ENCODE measurements around the gene CELSR2.
A peak's percentile ranks its signal among the peaks of the same experiment; 100 is the strongest.

Gene CELSR2

DNA sequence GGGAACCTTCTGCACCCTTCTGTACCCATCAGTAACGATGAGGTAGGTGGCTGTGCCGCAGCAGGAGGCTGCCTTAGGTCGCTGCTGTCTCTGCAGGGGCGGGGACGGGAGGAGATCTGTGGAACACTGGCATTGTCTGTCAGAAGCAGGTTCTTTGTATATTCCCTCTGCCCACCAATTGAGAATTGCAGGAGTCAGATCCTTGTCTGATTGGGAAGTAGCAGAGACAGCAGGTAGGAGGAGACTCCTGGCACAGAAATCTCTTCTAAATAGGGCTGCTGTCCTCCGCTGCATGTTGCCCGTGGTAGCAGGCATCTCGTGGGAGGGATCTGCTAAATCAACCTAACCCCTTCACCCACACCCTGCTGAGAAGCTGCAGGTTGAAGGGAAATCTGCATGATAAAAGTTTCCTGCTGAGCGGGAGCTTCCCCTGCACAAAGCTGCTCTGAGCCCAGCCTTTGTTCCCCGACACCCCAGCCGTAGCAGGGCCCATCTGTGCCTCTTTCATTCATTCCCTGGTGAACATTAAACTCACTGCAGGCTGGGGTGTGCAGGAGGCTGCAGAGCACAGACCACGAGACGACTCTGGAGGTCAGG is 19.7 kb upstream of the CELSR2 start:
- DNase-seq: no peak

DNA sequence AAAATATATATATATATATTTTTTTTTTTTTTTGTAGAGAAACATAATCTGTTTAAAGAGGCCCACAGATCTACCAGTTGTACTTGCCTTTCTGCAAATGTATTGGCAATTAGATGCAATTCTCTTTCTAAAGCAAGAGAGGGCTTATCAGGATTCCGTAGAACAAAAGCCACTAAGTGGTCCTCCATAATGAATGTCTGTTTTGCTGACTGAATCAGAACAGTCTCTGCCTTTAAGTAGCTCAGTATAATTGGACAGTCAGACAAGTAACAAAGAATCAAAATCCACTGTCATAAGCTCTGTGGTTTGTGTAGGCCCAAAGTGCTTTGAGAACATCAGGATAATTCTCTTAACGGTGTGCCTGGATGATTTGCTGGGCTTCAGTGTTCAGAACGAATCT is 18.3 kb upstream of the CELSR2 start:
- no peak for DNase-seq

DNA sequence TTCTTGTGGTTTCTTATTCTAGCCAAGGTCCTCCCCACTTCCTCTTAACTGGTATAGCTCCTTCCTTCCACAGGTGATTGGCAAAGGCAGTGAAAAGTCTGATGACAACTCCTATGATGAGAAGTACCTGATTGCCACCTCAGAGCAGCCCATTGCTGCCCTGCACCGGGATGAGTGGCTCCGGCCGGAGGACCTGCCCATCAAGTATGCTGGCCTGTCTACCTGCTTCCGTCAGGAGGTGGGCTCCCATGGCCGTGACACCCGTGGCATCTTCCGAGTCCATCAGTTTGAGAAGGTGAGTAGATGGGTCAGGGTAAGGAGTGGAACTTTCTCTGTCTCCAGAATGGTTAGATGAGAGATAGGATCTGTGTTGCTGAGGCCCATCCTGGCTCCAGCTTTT is 14.2 kb upstream of the CELSR2 start:
- no peak for DNase-seq

GRCh38 chr1:109237512-109237911 is 11.8 kb upstream of the CELSR2 start:
- DNase-seq: no peak

DNA sequence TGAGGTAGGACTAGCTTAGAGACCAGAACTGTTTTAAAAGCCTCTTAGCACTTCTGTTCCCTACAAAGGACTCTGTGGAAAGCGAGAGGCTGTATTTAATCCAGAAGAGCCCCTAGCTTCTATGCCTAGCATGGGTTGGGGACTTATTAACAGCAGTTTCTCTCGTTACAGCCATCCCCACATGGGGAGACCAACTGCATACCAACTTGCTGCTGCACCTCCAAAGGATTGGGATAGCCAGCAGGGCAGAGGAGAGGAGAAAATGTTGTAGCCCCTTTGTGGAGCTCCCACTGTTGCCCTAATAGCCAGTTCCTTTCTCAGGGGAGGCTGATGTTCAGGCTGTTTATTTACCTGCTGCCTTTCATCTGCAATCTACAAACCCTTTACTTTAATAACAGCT is 11.0 kb upstream of the CELSR2 start:
- no peak for DNase-seq

GRCh38 chr1:109239047-109239408 is 10.3 kb upstream of the CELSR2 start:
- DNase-seq: no peak

DNA sequence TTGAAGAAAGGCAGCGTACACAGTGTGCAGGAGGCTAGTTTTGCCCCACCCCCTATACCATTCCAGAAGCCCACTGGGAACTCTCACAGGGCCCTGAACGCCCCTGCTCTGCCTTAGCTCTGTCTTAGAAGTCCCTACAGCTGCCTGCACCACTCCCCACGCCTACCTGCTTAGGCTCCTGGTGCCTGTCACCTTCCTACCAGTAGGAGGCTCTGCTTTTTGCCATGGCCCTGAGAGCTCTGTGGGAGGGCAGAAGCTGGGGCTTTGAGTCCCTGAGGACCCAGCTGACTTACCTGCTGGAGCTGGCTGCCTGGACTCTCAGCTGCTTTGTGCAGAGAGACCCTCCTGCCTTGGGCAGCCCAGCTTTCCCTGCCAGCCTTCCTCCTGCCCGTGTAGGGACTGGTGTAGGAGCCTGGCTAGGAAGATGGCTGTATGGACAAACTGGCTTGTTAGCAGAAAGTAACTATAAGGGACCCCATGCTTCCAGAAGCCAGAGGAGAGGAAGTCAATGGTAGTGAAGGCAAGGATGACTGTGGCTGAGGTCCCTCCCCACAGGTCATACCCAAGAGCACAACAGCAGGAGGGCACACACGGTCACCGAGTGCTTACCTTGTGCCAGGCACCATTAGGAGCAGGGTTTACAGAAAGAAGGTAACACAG is 9.8 kb upstream of the CELSR2 start:
- DNase-seq: peak; percentile 24

DNA sequence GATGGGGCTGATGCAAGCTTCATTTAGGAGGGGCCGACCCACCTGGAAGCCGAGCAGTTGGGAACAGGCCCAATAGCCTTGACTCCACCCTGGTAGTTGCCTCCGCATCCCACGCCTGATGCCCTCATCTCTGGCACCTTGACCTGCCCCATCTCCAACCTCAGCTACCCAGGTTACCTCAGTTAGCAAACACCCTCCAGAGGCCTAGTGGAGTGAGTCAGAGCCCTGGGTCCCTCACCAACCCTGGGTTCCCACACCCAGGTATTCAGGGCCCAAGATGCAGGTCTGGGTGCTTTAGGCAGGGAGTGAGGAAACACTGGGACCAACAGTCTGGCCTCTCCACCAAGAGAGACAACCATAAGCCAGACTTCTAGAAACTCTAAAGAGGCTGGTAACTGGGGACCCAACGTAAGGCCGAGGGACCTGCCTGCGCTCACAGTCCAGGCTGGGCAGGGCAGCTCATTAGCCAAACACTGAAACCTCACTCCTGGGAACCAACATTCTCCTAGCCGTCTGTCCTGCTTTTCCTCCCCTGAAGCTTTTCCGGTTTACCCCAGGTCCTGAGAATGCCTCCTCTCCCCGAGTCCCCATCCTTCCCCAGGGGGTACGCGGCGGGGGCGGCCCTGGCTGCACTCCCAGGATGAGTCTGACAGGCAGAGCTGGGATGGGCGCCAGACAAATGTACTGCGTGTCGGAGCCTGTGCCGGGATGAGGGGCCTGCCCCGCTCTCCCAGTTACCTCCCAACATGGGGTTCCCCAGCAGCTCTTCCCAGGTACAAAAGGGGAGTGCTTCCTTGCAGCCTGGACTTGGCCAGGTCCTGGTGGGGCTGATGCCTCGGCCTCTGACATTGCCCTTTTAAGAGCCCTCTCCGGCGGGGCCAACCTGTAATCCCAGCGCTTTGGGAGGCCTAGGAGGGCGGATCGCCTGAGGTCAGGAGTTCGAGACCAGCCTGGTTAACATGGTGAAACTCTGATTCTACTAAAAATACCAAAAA is 8.9 kb upstream of the CELSR2 start:
- DNase-seq: peak; percentile 43

GRCh38 chr1:109241344-109241743 is 8.0 kb upstream of the CELSR2 start:
- no peak for DNase-seq

DNA sequence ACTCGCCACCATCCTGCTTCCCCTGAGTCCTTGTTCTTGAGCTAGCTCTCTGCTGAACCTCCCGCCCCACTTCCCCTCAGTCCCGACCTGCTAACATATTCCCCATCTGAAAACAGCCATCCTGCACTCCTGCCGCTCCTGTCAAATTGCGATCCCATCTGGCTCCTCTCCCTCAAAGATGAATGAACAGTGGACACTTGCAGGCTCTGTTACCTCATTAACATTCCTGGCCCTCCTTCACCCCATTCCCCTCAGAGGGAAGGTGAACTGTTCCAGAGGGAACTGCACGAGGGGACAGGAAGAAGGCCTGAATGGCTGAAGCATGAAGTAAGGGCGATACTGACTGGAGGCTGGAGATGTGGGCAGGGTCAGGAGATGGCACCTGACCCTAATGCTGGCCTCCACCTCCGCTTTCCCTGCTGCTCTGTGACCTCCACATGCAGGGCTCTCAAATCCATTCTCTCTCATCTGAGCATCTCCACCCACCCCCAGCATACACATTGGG is 7.4 kb upstream of the CELSR2 start:
- DNase-seq: peak; percentile 11

DNA sequence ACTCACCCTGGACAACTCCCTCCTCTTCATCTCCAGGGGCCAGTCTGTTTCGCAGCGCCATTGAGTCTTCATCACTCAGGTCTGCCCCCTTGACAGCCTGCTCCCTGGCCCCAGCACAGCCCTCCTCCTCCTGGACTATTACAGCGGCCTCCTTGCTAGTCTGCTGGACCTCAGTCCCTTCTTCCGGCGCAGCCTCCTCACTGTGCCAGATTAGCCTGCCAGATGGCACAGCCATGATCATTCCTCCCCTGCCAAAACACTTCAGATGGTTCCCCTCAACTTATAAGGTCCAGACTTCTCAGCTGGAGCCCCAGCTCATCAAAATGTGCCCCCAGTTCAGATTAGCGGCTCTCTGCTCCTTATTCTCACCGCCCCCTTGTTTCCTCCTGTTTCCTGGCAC is 7.0 kb upstream of the CELSR2 start:
- no peak for DNase-seq

DNA sequence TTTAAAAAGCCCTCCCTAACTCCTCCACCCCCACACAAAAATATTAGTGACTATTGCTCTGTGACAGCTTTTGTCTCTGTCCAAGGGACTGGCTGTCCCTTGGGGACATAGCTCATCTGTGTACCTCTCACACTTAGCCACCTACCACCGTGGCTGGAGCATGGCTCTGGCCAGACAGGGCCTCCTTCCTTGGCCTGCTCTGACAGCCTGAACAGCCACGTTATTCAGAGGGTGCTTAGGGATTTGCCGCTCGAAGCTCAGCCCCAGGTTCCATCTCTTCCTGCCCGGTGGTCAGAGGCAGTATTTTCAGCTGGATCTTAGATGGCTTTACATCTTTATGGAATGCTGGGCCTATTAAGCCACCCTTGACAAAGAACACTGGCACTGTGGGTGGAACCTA is 6.1 kb upstream of the CELSR2 start:
- DNase-seq: no peak

GRCh38 chr1:109243860-109244552 is 5.3 kb upstream of the CELSR2 start:
- DNase-seq: no peak

- no peak for DNase-seq
Measured at GRCh38 chr1:109246141-109246551, 3.2 kb upstream of the CELSR2 start.

- no peak for DNase-seq
Measured at GRCh38 chr1:109247401-109248365, 1.7 kb upstream of the CELSR2 start.

DNA sequence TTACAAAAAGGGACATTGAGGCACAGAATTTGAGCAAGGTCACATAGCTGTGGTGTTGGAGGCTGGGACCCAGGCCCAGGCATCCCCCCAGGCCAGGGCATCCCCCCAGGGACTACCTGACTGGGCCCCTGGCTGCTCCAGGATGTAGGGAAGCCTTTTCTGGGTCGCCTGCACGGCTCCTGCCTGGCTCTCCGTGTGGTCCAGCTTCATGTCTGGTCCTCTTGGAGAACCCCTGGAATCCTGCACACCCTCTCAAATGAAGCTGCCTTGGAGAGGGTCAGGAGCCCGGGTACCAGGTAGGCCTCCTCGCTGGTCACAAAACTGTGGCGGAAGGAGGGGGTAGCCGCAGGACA is 919 bp upstream of the CELSR2 start:
- no peak for DNase-seq

DNA sequence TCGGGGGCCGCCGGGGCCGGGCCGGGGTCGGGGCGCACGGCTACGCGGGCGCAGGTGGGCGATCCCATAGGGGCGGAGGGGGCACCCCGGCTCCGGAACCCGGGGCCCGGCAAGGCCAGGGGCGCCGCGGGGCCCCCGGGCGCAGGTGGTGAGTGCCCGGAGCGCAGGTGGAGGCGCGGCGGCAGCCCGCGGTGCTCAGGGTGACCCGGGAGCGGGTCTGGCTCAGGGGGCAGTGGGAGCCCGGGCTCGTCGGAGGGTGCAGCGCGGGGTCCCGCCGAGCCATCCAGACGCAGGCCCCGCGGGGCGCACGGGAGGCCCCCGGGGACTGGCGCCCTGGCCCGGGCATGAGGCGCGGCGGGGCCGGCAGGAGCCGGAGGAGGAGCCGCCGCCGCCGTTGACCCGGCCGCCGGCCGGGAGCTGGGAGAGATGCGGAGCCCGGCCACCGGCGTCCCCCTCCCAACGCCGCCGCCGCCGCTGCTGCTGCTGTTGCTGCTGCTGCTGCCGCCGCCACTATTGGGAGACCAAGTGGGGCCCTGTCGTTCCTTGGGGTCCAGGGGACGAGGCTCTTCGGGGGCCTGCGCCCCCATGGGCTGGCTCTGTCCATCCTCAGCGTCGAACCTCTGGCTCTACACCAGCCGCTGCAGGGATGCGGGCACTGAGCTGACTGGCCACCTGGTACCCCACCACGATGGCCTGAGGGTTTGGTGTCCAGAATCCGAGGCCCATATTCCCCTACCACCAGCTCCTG is 489 bp downstream of the CELSR2 start:
- DNase-seq: peak; percentile 9

- DNase-seq: no peak
Measured at GRCh38 chr1:109250454-109251276, 1.3 kb downstream of the CELSR2 start.

GRCh38 chr1:109251277-109252166 is 2.2 kb downstream of the CELSR2 start:
- DNase-seq: no peak
